ENCODE data around the gene KPNA4. TPM values are rescaled to one million over a fixed set of nuclear protein-coding genes. Genes with fewer than 3 reads are reported as not detected.

KPNA4 gene
- total RNA-seq, 1 donor from 2014 or later = 24.8 TPM

- TF ChIP-seq POLR2A (IDR thresholded peaks at IDR 0.05) (no peak), POLR2AphosphoS5 (IDR thresholded peaks at IDR 0.05; ENCODE audit: insufficient read depth in 1 of 2, low read depth in 1 of 2) (no peak)
- TF ChIP-seq, protein P1, sequence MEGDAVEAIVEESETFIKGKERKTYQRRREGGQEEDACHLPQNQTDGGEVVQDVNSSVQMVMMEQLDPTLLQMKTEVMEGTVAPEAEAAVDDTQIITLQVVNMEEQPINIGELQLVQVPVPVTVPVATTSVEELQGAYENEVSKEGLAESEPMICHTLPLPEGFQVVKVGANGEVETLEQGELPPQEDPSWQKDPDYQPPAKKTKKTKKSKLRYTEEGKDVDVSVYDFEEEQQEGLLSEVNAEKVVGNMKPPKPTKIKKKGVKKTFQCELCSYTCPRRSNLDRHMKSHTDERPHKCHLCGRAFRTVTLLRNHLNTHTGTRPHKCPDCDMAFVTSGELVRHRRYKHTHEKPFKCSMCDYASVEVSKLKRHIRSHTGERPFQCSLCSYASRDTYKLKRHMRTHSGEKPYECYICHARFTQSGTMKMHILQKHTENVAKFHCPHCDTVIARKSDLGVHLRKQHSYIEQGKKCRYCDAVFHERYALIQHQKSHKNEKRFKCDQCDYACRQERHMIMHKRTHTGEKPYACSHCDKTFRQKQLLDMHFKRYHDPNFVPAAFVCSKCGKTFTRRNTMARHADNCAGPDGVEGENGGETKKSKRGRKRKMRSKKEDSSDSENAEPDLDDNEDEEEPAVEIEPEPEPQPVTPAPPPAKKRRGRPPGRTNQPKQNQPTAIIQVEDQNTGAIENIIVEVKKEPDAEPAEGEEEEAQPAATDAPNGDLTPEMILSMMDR (IDR thresholded peaks at IDR 0.05) = no peak
- no peaks in the 10 kb centered on the region for H3K9me3 ChIP-seq
- no peak overlapping the region for H3K4me3 ChIP-seq
- H3K27ac ChIP-seq = no peak overlapping the region
- no peaks in the 10 kb centered on the region for H3K27me3 ChIP-seq
- peaks cover 14% of the 10 kb centered on the region for H3K4me1 ChIP-seq
- intact Hi-C loops (cut with DNase I) = no loop called here
- no peaks in the 10 kb centered on the region for H3K36me3 ChIP-seq
- no peak for DNase-seq (ENCODE audit: extremely low spot score in 2 of 2)
These were observed 117.8 kb downstream of the KPNA4 start for GRCh38 chr3:160447544-160447943.

DNA sequence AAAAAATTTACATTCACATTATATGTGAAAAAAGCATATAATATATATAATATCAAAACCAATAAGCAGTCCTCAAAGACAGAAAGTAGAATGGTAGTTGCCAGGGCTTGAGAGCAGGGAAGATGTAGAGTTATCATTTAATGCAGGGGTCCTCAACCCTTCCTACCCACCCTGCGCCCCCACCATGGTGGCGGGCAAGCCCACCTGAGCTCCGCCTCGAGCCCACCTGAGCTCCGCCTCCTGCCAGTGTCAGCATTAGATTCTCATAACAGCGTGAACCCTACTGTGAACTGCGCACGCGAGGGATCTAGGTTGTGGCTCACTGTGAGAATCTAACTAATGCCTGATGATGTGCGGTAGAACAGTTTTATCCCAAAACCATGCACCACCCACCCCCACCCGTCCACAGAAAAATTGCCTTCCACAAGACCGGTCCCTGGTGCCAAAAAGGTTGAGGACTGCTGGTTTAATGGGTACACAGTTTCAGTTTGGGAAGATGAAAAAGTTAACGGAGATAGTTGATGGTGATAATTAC, 118.8 kb downstream of the KPNA4 start:
- no peak overlapping the region for H3K27ac ChIP-seq
- H3K4me1 ChIP-seq = peaks cover 14% of the 10 kb centered on the region
- H3K36me3 ChIP-seq = no peaks in the 10 kb centered on the region
- H3K4me3 ChIP-seq = no peak overlapping the region
- no peaks in the 10 kb centered on the region for H3K27me3 ChIP-seq
- no peak for TF ChIP-seq POLR2AphosphoS5 (IDR thresholded peaks at IDR 0.05; ENCODE audit: insufficient read depth in 1 of 2, low read depth in 1 of 2)
- no peak for TF ChIP-seq POLR2A (IDR thresholded peaks at IDR 0.05)
- TF ChIP-seq, protein P1 (IDR thresholded peaks at IDR 0.05) = no peak
- no peaks in the 10 kb centered on the region for H3K9me3 ChIP-seq
- DNase-seq (ENCODE audit: extremely low spot score in 2 of 2) = no peak
- intact Hi-C loops (cut with DNase I) = no loop called here

DNA sequence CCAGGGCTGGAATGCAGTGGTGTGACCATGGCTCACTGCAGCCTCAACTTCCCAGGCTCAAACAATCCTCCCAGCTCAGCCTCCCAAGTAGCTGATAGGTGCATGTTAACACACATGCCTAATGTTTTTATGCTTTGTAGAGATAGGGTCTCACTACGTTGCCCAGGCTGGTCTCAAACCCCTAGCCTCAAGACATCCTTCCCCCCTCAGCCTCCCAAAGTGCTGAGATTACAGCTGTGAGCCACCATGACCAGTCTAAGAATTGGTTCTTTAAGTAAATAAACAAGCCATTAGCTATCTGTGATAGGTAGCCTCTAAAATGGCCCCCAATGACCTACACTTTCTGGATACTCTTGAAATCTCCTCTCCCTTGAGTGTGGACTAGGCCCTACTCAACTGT, 119.5 kb downstream of the KPNA4 start:
- no peak overlapping the region for H3K4me3 ChIP-seq
- intact Hi-C loops (cut with DNase I) = no loop called here
- H3K36me3 ChIP-seq = no peaks in the 10 kb centered on the region
- DNase-seq (ENCODE audit: extremely low spot score in 2 of 2) = no peak
- H3K4me1 ChIP-seq = peaks cover 14% of the 10 kb centered on the region
- no peaks in the 10 kb centered on the region for H3K27me3 ChIP-seq
- H3K9me3 ChIP-seq = no peaks in the 10 kb centered on the region
- TF ChIP-seq, protein P1 (IDR thresholded peaks at IDR 0.05) = no peak
- TF ChIP-seq POLR2A (IDR thresholded peaks at IDR 0.05) = no peak
- no peak for TF ChIP-seq POLR2AphosphoS5 (IDR thresholded peaks at IDR 0.05; ENCODE audit: insufficient read depth in 1 of 2, low read depth in 1 of 2)
- no peak overlapping the region for H3K27ac ChIP-seq

Small RNAs within 50 kb of the gene (small RNA-seq; reads per million reads assigned to genes)
- not detected for gene RNU7-136P

Other genes starting within 250 kb of the KPNA4 start
- 8.3 TPM for gene IFT80, start 166.3 kb downstream of the KPNA4 start, total RNA-seq
- 41.5 TPM for gene SMC4, start 165.9 kb downstream of the KPNA4 start, total RNA-seq
- 6.1 TPM for gene TRIM59, start 115.8 kb downstream of the KPNA4 start, total RNA-seq
- gene ARL14, start 111.6 kb upstream of the KPNA4 start, total RNA-seq = not detected
- gene PPM1L, start 190.7 kb upstream of the KPNA4 start, total RNA-seq = 14.2 TPM